Caco-2 (cell line): Measurements from ENCODE around the gene TMEM213. TPM values are rescaled to one million over a fixed set of nuclear protein-coding genes. Genes with fewer than 3 reads are reported as not detected.

ENCODE experiments used
- BruUV-seq: library from RNA; stranded (reverse); fragments of 400-500 nt; replicated peaks from 2 replicates; lab custom pipeline; 2021; lab: Mats Ljungman, UMichigan
- CTCF ChIA-PET: fragments of 300-600 bp; sonication (Branson Sonifier 250); formaldehyde crosslinking; loops from one replicate; lab custom pipeline; 2022; ENCODE audit warnings: antibody characterized with exemption; lab: Charles Lee
- POLR2A ChIA-PET: fragments of 300-600 bp; sonication (Branson Sonifier 250); formaldehyde crosslinking; loops from one replicate; lab custom pipeline; 2022; ENCODE audit warnings: antibody characterized with exemption; lab: Charles Lee
- DNase-seq, 2 experiments: peaks; one replicate each; pipeline versions ENCODE4 v3.0.0 to v3.0.0-alpha.2; 2020 to 2022
- H3K27me3 ChIP-seq: replicated peaks from 2 replicates; pipeline ENCODE4 v1.6.0; 2011; ENCODE audit warnings: low read length; ENCODE audit not compliant: control insufficient read depth, insufficient read depth
- H3K36me3 ChIP-seq: 2 replicates; pipeline ENCODE4 v1.5.1; 2011; ENCODE audit warnings: low read length; ENCODE audit not compliant: control insufficient read depth, insufficient read depth
- H3K4me1 ChIP-seq: fragments of 250-450 bp; sonication (Bioruptor Pico); 2 replicates; pipeline ENCODE4 v1.5.1; 2020; ENCODE audit warnings: mild to moderate bottlenecking
- H3K4me3 ChIP-seq: 2 replicates; pipeline ENCODE4 v1.5.1; 2011; ENCODE audit warnings: low read depth, mild to moderate bottlenecking, control low read depth, low read length
- H3K9me3 ChIP-seq: fragments of 250-450 bp; sonication (Bioruptor Pico); 2 replicates; pipeline ENCODE4 v1.5.1; 2020; ENCODE audit warnings: mild to moderate bottlenecking, moderate library complexity
- H3K27ac Mint-ChIP-seq: one replicate; pipeline ENCODE4 v1.8.0; 2022; ENCODE audit warnings: mixed read lengths; ENCODE audit not compliant: unreplicated experiment
- H3K27me3 Mint-ChIP-seq: one replicate; pipeline ENCODE4 v1.8.0; 2022; ENCODE audit warnings: mixed read lengths; ENCODE audit not compliant: insufficient read depth, unreplicated experiment
- H3K36me3 Mint-ChIP-seq: one replicate; pipeline ENCODE4 v1.8.0; 2022; ENCODE audit warnings: mild to moderate bottlenecking, mixed read lengths; ENCODE audit not compliant: insufficient read depth, unreplicated experiment
- H3K4me1 Mint-ChIP-seq: one replicate; pipeline ENCODE4 v1.8.0; 2022; ENCODE audit warnings: low read depth, mixed read lengths; ENCODE audit not compliant: unreplicated experiment
- H3K4me3 Mint-ChIP-seq: one replicate; pipeline ENCODE4 v1.8.0; 2022; ENCODE audit warnings: mild to moderate bottlenecking, moderate library complexity, mixed read lengths; ENCODE audit not compliant: unreplicated experiment
- H3K9me3 Mint-ChIP-seq: one replicate; pipeline ENCODE4 v1.8.0; 2022; ENCODE audit warnings: mixed read lengths; ENCODE audit not compliant: unreplicated experiment
- CTCF ChIP-seq, 2 experiments: fragments of 200-600 bp in 1 of 2; IDR thresholded peaks; 1 replicate in 1 of 2; 2 replicates in 1 of 2; pipeline versions ENCODE4 v1.5.1 to v1.8.0; 2011 to 2022; ENCODE audit warnings: antibody characterized with exemption in 1 of 2, control low read depth in 1 of 2, inconsistent platforms in 1 of 2, low read depth in 1 of 2, low read length in 1 of 2, mild to moderate bottlenecking in 1 of 2, moderate library complexity in 1 of 2; ENCODE audit not compliant: insufficient read depth in 1 of 2, severe bottlenecking in 1 of 2, unreplicated experiment in 1 of 2
- intact Hi-C: fragments of 100-400 bp; cut with micrococcal nuclease; formaldehyde crosslinking; loops from one replicate; pipeline ENCODE4 v1.10.0; 2022; ENCODE audit not compliant: unreplicated experiment
- total RNA-seq: library from RNA; stranded (reverse); gene quantifications from 2 replicates; pipeline ENCODE4 v1.2.3, GENCODE V29; 2022

The TMEM213 gene
- total RNA-seq, 1 experiment from 2014 or later, result not detected

- no peak for TF ChIP-seq CTCF (IDR thresholded peaks at IDR 0.05; ENCODE audit: insufficient read depth in 1 of 2, low read depth in 1 of 2, low read length in 1 of 2, severe bottlenecking in 1 of 2, unreplicated experiment in 1 of 2)
- BruUV-seq, result no TSS peak
- Histone ChIP-seq H3K36me3 (no peaks in the 10 kb centered on the region), H3K4me3 (no peak overlapping the region), H3K4me1 (peaks cover 22% of the 10 kb centered on the region), H3K9me3 (no peaks in the 10 kb centered on the region), H3K27me3 (no peaks in the 10 kb centered on the region)
- Mint-ChIP-seq H3K9me3 (no peaks in the 10 kb centered on the region), H3K4me1 (peaks cover 30% of the 10 kb centered on the region), H3K27me3 (no peaks in the 10 kb centered on the region), H3K36me3 (no peaks in the 10 kb centered on the region), H3K27ac (no peak overlapping the region), H3K4me3 (no peak overlapping the region)
- intact Hi-C loops, result loop anchor here (2.0 kb wide), 1 partner anchor 21 kb away; no protein-coding TSS in a partner anchor
- ChIA-PET CTCF (interaction anchor here (0.6 kb wide), 2 partner anchors 13 to 188 kb away, joined by 3 to 4 read pairs; no protein-coding TSS in a partner anchor), POLR2A (interaction anchor here (0.6 kb wide), 1 partner anchor 289 kb away, joined by 23 read pairs; no protein-coding TSS in a partner anchor)
- no peak for DNase-seq
These were observed 41.8 kb upstream of the TMEM213 start for GRCh38 chr7:138755842-138756590.

GRCh38 chr7:138756591-138757242 is 41.1 kb upstream of the TMEM213 start:
- H3K27me3 ChIP-seq, result no peaks in the 10 kb centered on the region
- Mint-ChIP-seq H3K4me3 (no peak overlapping the region), H3K4me1 (peaks cover 24% of the 10 kb centered on the region), H3K27me3 (no peaks in the 10 kb centered on the region), H3K27ac (no peak overlapping the region), H3K9me3 (no peaks in the 10 kb centered on the region), H3K36me3 (no peaks in the 10 kb centered on the region)
- POLR2A ChIA-PET, result interaction anchor here (0.6 kb wide), 1 partner anchor 290 kb away, joined by 23 read pairs; no protein-coding TSS in a partner anchor
- H3K9me3 ChIP-seq, result no peaks in the 10 kb centered on the region
- intact Hi-C loops, result no loop called here
- H3K4me1 ChIP-seq, result peaks cover 20% of the 10 kb centered on the region
- DNase-seq, result no peak
- no peak overlapping the region for H3K4me3 ChIP-seq
- CTCF ChIA-PET, result no interaction called here
- no TSS peak for BruUV-seq
- no peaks in the 10 kb centered on the region for H3K36me3 ChIP-seq
- TF ChIP-seq CTCF (IDR thresholded peaks at IDR 0.05; ENCODE audit: insufficient read depth in 1 of 2, low read depth in 1 of 2, low read length in 1 of 2, severe bottlenecking in 1 of 2, unreplicated experiment in 1 of 2), result no peak

- no peaks in the 10 kb centered on the region for H3K4me1 ChIP-seq
- no peak for TF ChIP-seq CTCF (IDR thresholded peaks at IDR 0.05; ENCODE audit: insufficient read depth in 1 of 2, low read depth in 1 of 2, low read length in 1 of 2, severe bottlenecking in 1 of 2, unreplicated experiment in 1 of 2)
- no peaks in the 10 kb centered on the region for H3K9me3 ChIP-seq
- intact Hi-C loops, result no loop called here
- Mint-ChIP-seq H3K4me3 (no peak overlapping the region), H3K36me3 (no peaks in the 10 kb centered on the region), H3K4me1 (no peaks in the 10 kb centered on the region), H3K9me3 (no peaks in the 10 kb centered on the region), H3K27ac (no peak overlapping the region), H3K27me3 (no peaks in the 10 kb centered on the region)
- ChIA-PET CTCF (interaction anchor here (0.6 kb wide), 1 partner anchor 307 kb away, joined by 3 read pairs; no protein-coding TSS in a partner anchor), POLR2A (no interaction called here)
- no peaks in the 10 kb centered on the region for H3K27me3 ChIP-seq
- no peak overlapping the region for H3K4me3 ChIP-seq
- H3K36me3 ChIP-seq, result no peaks in the 10 kb centered on the region
- no peak for DNase-seq
- BruUV-seq, result no TSS peak
These were observed 29.6 kb upstream of the TMEM213 start for GRCh38 chr7:138768241-138768640.
